Measurements from ENCODE around the gene AKT1.
"Not testable (repeated sequence)": the region's sequence is repeated elsewhere in the genome, so short reads cannot be mapped to it uniquely, and the experiment has no call there.

Gene AKT1

DNA sequence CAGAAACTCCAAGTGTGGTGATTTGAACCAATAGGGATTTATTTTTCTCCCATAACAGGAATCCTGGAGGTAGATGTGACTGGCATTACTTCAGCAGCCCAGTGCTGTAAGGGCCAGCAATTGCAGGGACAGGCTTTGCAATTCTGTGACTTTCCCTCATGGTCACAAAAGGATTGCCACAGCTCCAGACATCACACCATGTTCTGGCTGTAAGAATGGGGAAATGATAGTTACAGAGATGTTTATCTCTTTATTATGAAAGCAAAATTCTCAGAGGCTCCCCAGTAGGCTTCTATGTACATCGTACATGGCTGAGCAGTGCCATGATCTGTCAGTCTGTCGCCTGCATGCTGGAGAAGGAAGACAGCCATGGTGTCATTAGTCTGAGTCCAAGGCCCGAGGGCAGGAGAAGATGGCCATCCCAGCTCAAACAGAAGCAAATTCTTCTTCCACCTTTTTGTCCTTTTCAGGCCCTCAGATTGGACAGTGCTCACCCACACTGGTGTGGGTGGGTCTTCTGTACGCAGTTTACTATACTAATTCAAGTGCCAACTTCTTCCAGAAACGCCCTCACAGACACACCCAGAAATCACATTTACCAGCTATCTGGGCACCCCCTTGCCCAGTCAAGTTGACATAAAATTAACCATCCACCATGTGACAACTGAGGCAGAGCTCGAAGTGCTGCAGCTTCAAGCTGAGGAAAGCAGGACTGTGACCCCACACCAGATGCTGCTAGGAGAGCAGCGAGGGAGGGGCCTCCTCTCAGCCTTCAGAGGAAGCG is 22.6 kb upstream of the AKT1 start:
- no peak for DNase-seq

DNA sequence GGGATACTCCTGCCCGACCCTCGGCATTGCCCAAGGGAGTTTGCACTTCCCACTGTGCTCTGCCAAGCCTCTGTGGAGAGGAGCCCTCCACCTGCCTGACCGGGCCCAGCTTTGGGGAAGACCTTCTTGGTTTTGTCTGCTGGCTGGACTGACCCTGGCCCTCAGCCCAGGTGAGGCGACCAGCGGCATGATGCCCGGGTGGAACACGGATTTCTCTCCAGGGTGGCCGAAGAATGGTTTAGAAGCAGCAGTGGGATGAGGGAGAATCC is 21.0 kb upstream of the AKT1 start:
- DNase-seq: no peak

DNA sequence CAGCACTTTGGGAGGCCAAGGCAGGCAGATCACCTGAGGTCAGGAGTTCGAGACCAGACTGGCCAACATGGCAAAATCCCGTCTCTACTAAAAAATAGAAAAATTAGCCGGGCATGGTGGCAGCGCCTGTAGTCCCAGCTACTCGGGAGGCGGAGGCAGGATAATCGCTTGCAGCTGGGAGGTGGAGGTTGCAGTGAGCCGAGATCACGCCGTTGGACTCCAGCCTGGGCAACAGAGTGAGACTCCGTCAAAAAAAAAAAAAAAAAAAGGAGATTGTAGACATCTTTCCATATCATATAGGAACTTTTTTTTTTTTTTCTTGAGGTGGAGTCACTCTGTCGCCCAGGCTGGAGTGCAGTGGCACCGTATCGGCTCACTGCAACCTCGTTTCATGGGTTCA is 19.2 kb upstream of the AKT1 start:
- DNase-seq: not testable (repeated sequence)

DNA sequence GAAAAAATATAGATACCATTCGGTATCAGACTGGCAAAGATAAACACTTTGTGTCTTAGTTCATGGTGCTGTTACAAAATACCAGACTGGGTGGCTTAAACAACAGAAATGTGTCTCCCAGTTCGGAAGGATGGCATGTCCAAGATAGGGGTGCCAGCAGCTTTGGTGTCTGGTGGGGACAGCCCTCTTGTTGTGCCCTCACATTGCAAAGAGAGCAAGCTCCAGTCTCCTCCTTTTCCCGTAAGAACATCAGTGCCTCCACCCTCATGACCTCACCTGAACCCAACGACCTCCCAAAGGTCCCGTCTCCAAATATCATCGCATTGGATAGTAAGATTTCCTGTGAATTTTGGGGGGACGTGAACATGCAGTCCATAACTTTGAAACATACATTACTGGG is 17.7 kb upstream of the AKT1 start:
- DNase-seq: no peak

- DNase-seq: no peak
These were observed 14.8 kb upstream of the AKT1 start for GRCh38 chr14:104810316-104810715.

- no peak for DNase-seq
These were observed 12.9 kb upstream of the AKT1 start for GRCh38 chr14:104808456-104808855.

DNA sequence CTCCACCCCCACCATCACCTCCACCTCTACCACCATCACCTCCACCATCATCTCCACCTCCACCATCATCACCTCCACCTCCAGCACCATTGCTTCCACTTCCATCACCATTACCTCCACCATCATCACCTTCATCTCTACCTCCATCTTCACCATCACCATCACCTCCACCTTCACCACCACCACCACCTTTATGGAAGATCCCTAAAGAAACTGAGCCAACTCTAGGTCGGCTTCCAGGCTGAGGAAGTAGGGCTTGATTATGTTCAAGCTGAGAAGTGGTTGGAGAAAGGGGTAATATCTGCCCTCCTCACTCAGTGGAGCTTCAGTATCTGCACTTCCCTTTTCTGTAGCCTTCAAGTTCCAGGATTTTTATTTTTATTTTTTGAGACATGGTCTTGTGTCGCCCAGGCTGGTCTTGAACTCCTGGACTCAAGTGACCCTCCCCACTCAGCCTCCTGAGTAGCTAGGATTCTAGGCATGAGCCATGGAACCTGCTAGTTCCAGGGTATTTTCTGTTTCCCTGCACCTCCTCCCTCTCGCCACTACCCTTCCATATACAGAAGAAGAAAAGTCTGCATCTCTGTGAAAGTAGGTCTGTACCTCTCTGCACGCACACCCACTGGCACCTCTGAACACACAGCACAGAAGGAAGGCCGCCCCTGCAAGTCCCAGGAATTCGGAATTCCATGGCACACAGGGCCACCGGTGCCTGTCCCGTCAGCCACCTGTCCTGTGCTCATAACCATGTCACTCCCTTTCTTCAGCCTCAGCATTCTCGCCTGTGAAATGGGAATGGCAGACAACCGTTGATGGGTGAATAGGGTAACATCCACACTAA is 11.3 kb upstream of the AKT1 start:
- DNase-seq: no peak

- no peak for DNase-seq
These were observed 10.5 kb upstream of the AKT1 start for GRCh38 chr14:104805941-104806624.

DNA sequence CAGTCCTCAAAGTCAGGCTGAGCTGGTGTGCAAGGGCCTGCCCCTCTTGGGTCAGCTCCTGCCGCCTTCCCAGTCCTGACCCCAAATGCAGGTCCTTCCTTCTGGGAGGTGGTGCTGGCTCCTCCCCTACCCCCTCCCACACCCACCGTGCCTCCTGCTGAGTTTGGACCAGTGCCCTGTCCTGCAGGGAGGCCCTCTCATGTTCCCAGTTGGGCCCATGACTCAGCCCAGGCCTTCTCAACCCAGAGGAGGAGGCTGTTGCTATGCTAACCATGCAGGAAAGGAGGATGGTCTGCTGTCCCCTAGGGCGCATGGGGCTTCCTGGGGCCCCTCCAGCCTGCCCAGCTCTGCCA is 9.8 kb upstream of the AKT1 start:
- no peak for DNase-seq

DNA sequence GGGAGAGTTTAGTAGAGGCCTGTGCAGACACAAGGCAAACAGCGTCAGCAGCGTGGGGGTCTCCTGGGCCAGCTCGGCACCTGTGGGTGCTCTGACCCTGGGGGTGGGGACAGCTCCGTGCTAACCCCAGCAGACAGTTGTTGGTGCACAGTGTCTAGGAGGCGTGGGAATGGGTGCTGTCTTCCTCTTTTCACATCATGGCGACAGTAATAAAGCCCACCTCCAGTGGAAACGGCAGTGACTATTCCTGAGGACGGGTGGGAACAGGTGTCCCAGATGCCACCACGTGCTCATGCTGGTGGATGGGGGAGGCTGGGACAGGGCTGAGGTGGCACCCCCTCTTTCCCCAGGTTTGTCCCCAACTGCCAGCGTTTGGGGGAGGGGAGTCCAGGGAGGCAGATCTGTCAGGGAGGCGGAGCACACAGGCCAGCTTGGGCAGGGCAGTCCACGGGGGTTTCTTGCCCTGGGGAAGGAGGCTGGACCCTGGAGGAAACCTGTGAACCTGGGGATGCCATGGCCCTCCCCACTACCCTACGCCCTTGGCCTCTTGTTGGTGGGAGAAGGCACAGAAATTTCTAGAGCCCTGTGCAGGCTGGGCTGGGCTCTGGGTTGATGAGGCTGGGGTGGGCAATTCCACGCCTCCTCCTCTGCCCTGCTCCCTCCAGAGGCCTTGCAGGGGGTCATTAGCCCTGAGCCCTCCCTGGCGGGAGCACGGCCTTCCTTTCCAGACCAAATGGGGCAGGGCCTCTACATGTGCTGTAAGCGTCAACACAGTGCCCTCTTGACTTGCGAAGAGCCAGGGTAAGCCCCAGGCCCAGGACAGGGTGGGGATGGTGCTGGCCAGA is 9.2 kb upstream of the AKT1 start:
- no peak for DNase-seq

GRCh38 chr14:104803912-104804410 is 8.4 kb upstream of the AKT1 start:
- DNase-seq: no peak

DNA sequence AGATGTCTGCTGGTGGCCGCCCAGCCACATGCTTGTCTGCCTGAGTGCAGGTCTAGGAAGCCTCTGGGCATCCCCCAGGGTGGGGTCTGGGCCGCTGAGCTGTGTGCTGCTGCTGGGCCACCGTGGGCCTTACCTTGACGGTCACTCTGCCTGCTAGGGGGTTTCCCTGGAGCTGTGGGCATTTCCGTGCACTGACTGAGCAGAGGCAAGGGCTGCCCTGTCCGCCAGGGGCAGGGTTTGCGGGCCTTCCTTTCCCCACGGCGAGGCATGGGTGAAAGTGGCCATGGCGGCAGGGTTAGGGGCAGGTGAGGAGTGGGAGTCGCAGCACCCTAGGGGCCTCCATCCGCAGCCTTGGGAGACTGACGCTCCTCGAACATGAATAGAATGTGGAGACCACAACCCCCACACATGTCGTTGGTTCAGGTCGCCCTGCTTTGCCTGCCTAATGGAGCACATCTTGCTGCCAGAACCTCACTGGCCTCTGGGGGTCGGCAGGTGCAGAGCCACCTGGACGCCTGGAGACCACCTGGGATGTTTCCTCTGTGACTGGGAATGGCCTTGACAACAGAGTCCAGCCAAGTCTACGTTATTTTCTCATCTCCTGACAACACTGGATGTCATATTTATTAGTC is 7.8 kb upstream of the AKT1 start:
- no peak for DNase-seq

GRCh38 chr14:104802394-104803184 is 7.0 kb upstream of the AKT1 start:
- no peak for DNase-seq

- no peak for DNase-seq
These were observed 6.2 kb upstream of the AKT1 start for GRCh38 chr14:104801520-104802393.

GRCh38 chr14:104800771-104801519 is 5.4 kb upstream of the AKT1 start, which contains the start of gene ZBTB42:
ZBTB42 (plus strand) TSS chr14:104801101; CDS start chr14:104801198, 97 bp downstream.
- DNase-seq: no peak

GRCh38 chr14:104800015-104800770 is 4.6 kb upstream of the AKT1 start:
- no peak for DNase-seq

GRCh38 chr14:104799244-104800014 is 3.9 kb upstream of the AKT1 start:
- DNase-seq: no peak
